ENCODE data around the gene APBA3.

APBA3 gene

GRCh38 chr19:3716147-3716668, 45.3 kb downstream of the APBA3 start:
- no peak for DNase-seq (ENCODE audit: low read depth, low spot score)
- H3K27ac ChIP-seq (ENCODE audit: low read length) = no peak overlapping the region
- no peaks in the 10 kb centered on the region for H3K27me3 ChIP-seq (ENCODE audit: control insufficient read depth, insufficient read depth, low read length)
- H3K4me1 ChIP-seq (ENCODE audit: control insufficient read depth, insufficient read depth, low read length) = 0 out of 2 replicates have a peak, but pooled peaks cover 1% of the 10 kb centered on the region
- H3K9me3 ChIP-seq (ENCODE audit: control insufficient read depth, insufficient read depth, low read length) = no peaks in the 10 kb centered on the region
- no peak overlapping the region for H3K4me3 ChIP-seq (ENCODE audit: low read length)
- no peaks in the 10 kb centered on the region for H3K36me3 ChIP-seq (ENCODE audit: control insufficient read depth, insufficient read depth, low read length)
- WGBS (ENCODE audit: insufficient coverage, insufficient read length) = no CpG with 5 or more reads among the region's 16 CpGs

GRCh38 chr19:3712663-3713611, 48.6 kb downstream of the APBA3 start:
- no peak overlapping the region for H3K27ac ChIP-seq (ENCODE audit: low read length)
- H3K36me3 ChIP-seq (ENCODE audit: control insufficient read depth, insufficient read depth, low read length) = no peaks in the 10 kb centered on the region
- H3K4me1 ChIP-seq (ENCODE audit: control insufficient read depth, insufficient read depth, low read length) = peaks cover 4% of the 10 kb centered on the region; the same call in 1 of the 2 replicates
- no peaks in the 10 kb centered on the region for H3K27me3 ChIP-seq (ENCODE audit: control insufficient read depth, insufficient read depth, low read length)
- DNase-seq (ENCODE audit: low read depth, low spot score) = no peak
- H3K9me3 ChIP-seq (ENCODE audit: control insufficient read depth, insufficient read depth, low read length) = no peaks in the 10 kb centered on the region
- no peak overlapping the region for H3K4me3 ChIP-seq (ENCODE audit: low read length)
- WGBS (ENCODE audit: insufficient coverage, insufficient read length) = no CpG with 5 or more reads among the region's 23 CpGs

GRCh38 chr19:3710265-3710812, 51.2 kb downstream of the APBA3 start:
- H3K4me3 ChIP-seq (ENCODE audit: low read length) = no peak overlapping the region
- no peaks in the 10 kb centered on the region for H3K36me3 ChIP-seq (ENCODE audit: control insufficient read depth, insufficient read depth, low read length)
- WGBS (ENCODE audit: insufficient coverage, insufficient read length) = no CpG with 5 or more reads among the region's 20 CpGs
- no peak for DNase-seq (ENCODE audit: low read depth, low spot score)
- H3K27me3 ChIP-seq (ENCODE audit: control insufficient read depth, insufficient read depth, low read length) = no peaks in the 10 kb centered on the region
- H3K4me1 ChIP-seq (ENCODE audit: control insufficient read depth, insufficient read depth, low read length) = peaks cover 4% of the 10 kb centered on the region; the same call in 1 of the 2 replicates
- no peaks in the 10 kb centered on the region for H3K9me3 ChIP-seq (ENCODE audit: control insufficient read depth, insufficient read depth, low read length)
- H3K27ac ChIP-seq (ENCODE audit: low read length) = no peak overlapping the region

- H3K27ac ChIP-seq (ENCODE audit: low read length) = no peak within 1 kb of the TSS
- peaks cover 4% of the 10 kb centered on the region; the same call in 1 of the 2 replicates for H3K4me1 ChIP-seq (ENCODE audit: control insufficient read depth, insufficient read depth, low read length)
- H3K9me3 ChIP-seq (ENCODE audit: control insufficient read depth, insufficient read depth, low read length) = no peaks in the 10 kb centered on the region
- no peaks in the 10 kb centered on the region for H3K36me3 ChIP-seq (ENCODE audit: control insufficient read depth, insufficient read depth, low read length)
- DNase-seq (ENCODE audit: low read depth, low spot score) = no peak
- H3K4me3 ChIP-seq (ENCODE audit: low read length) = no peak within 1 kb of the TSS
- no peaks in the 10 kb centered on the region for H3K27me3 ChIP-seq (ENCODE audit: control insufficient read depth, insufficient read depth, low read length)
- no CpG with 5 or more reads among the region's 24 CpGs for WGBS (ENCODE audit: insufficient coverage, insufficient read length)
These were observed 53.1 kb downstream of the APBA3 start, which contains the start of gene TJP3 for GRCh38 chr19:3708207-3708931. Gene TJP3, plus strand, starts transcription at chr19:3708384. Its CDS starts 20,049 bp downstream, at chr19:3728433.

GRCh38 chr19:3707868-3708206, 53.7 kb downstream of the APBA3 start:
- Histone ChIP-seq H3K4me1 (ENCODE audit: control insufficient read depth, insufficient read depth, low read length) (peaks cover 2% of the 10 kb centered on the region; the same call in 1 of the 2 replicates), H3K36me3 (ENCODE audit: control insufficient read depth, insufficient read depth, low read length) (no peaks in the 10 kb centered on the region), H3K4me3 (ENCODE audit: low read length) (no peak overlapping the region), H3K27me3 (ENCODE audit: control insufficient read depth, insufficient read depth, low read length) (no peaks in the 10 kb centered on the region), H3K27ac (ENCODE audit: low read length) (no peak overlapping the region), H3K9me3 (ENCODE audit: control insufficient read depth, insufficient read depth, low read length) (no peaks in the 10 kb centered on the region)
- DNase-seq (ENCODE audit: low read depth, low spot score) = no peak
- no CpG with 5 or more reads among the region's 12 CpGs for WGBS (ENCODE audit: insufficient coverage, insufficient read length)

- Histone ChIP-seq H3K36me3 (ENCODE audit: control insufficient read depth, insufficient read depth, low read length) (no peaks in the 10 kb centered on the region; the same call in 1 of the 2 replicates), H3K27me3 (ENCODE audit: control insufficient read depth, insufficient read depth, low read length) (no peaks in the 10 kb centered on the region), H3K4me1 (ENCODE audit: control insufficient read depth, insufficient read depth, low read length) (0 out of 2 replicates have a peak, but pooled peaks cover 1% of the 10 kb centered on the region), H3K9me3 (ENCODE audit: control insufficient read depth, insufficient read depth, low read length) (no peaks in the 10 kb centered on the region), H3K4me3 (ENCODE audit: low read length) (no peak overlapping the region), H3K27ac (ENCODE audit: low read length) (no peak overlapping the region)
- DNase-seq (ENCODE audit: low read depth, low spot score) = no peak
- no CpG with 5 or more reads among the region's 1 CpG for WGBS (ENCODE audit: insufficient coverage, insufficient read length)
These were observed 60.3 kb downstream of the APBA3 start for GRCh38 chr19:3701200-3701599.

Measured in iPS DF 6.9 (cell line).